Stimulated activated CD8-positive, alpha-beta memory T cell treated with anti-CD3 and anti-CD28 coated beads, Interleukin-15, amount 100 ng/mL, for 1 hour (primary cell): Measurements from ENCODE around the gene LBX2.

Source experiments
- DNase-seq: peaks from one replicate; pipeline ENCODE4 v3.0.0-alpha.2; 2020; ENCODE audit warnings: low read depth

LBX2 gene, protein sequence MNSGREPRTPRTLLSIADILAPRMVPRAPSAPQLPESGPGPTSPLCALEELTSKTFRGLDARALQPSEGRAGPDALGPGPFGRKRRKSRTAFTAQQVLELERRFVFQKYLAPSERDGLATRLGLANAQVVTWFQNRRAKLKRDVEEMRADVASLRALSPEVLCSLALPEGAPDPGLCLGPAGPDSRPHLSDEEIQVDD

DNA sequence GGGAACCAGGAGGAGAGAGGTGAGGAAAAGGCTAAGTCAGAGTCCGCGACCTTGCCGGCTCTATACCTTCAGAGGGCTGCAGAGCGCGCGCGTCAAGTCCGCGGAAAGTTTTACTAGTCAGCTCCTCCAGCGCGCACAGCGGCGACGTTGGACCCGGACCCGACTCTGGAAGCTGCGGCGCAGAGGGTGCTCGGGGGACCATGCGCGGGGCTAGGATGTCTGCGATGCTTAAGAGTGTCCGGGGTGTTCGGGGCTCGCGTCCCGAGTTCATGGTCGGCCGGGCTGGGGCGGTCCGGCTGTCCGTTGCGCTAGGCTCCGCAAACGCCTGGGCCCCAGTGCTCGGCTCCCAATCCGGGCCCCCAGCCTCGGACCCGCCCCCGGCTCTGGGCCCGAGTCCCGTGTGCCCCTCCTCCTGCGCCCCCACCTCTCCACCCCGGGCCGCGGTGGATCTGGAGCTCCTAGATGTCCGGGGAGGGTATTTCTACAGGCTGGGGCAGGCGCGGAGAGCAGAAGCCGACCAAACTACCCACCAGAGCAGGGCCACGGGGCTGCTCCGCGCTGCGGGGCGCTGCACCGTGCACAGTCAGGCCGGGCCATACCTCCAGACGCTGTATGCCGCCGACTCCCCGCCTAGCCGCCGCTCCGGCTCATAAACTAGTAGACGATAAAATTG is at the start of gene LBX2:
TSS of gene LBX2 (minus strand) at position 337 of the 673 bp plus-strand sequence. CDS start at position 271, 66 bp downstream.
- no peak for DNase-seq

DNA sequence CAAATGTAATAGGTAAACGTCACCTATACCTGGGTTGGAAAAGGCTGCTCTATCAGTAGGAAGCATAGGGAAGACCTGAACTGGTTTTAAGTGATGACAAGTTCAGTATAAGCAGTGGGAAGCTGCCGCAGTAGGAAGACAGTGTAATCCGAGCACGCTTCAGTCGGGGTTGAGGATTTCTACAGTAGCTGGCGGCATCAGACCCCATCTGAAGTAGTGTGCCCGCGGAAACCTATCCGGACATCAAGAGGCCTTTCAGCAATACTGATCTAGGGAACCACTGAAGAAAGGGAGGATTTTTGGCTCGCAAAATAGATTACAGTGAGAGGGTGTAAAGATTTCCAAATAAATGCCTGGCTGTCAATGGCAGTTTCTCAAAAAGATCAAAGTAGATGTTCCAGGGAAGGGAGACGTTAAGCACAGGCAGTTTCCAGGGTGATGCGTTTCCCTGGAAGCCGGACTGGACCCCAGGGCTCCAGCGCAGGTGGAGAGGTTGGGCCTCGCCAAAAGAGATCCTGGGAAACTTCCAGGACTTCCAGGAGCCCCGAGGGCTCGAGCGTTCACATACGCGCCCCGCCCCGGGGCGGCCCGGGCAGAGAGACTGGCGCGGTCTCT is 49.0 kb upstream of the LBX2 start:
- no peak for DNase-seq

DNA sequence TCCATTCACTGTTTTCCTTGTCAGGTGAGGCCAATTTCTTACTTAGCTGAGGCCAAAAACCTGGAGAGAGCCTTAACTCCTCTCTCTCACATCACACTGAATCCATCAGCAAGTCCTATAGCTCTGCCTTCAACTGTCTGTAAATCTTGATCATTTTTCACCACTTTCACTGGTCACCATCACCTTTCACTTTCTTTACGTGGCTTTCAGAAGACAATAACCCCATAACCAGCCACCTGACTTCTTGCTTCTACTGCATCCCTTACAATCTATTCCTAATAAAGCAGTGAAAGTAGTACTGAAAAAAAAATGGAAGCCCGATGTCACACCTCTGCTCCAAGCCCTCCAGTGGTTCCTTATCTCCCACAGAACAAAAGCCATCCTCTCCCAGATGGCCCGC is 46.6 kb upstream of the LBX2 start:
- DNase-seq, result no peak

DNA sequence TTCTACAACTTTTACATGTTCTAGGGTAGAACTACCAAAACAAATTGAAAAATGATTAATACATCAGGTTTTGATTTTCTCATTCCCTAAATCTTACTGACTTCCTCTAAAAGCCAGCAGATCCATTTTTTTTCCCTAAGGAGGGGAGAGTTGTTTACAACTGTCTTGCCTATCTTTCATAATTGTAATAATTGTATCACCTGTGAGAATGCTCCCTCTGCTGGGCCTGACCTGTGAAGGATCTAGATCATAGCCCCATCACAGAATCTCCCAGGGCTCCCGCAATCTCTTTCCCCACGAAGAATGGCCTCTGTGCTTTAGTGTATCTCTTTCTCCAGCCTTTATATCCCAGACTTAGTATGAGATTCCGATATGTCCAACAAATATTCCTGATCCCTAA is 45.2 kb upstream of the LBX2 start:
- no peak for DNase-seq

DNA sequence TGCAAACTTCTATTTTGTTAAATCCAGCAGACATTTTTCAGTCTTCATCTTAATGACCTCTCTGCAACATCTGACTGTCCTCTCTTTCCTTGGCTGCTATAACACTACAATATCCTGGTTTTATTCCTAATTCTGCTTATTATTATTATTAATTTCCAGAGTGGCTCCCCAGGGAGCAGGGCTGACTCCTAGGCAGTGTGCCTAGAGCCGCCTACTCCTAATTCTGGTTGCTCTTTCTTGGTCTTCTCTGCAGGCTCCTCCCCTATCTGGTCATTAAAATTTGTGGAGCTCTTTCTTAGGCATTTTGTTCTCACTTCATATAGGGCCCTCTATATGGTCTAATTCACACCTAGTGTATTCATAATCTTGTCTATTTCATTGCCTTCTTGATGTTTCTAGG is 43.6 kb upstream of the LBX2 start:
- DNase-seq, result no peak

DNA sequence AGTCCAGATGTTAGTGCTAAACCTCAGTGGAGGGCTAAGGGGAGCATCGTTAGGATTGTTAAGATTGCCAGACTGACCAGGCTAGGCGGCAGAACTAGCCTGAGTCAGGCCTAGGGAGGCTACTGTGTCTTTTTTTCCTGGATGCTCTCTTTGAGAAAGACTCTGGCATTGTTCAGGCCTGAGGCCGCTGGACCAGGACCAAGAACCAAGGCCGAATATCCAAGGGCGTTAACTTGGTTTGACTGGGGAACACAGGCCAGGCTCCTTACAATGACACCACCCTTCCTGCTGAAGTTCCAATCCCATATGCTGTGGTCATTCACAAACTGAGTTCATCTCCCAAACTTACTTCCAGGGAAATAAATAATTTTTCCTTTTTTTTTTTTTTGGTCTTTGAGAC is 40.9 kb upstream of the LBX2 start:
- DNase-seq, result no peak

DNA sequence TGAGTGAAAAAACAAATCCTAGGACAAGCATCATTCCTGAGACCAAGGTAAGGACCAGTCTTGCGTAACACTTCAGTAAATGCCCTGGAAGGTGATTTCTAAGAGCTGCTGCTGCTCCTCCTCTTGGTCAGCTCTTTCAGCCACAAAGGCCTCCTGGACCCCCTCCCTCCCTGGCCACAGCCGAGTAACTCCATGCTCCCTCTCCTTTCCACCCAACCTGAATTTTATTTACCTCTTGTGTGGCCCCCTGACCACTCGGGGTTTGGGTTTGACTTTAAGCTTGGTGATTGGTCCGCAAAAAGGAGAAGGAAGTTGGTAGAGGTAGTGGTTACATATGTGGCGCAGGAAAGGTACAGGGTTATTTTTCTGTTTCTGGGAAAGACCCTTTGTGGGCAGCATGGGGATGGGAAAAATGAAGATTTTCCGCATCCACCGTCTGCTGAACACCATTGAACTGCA is 39.5 kb upstream of the LBX2 start:
- DNase-seq, result no peak

DNA sequence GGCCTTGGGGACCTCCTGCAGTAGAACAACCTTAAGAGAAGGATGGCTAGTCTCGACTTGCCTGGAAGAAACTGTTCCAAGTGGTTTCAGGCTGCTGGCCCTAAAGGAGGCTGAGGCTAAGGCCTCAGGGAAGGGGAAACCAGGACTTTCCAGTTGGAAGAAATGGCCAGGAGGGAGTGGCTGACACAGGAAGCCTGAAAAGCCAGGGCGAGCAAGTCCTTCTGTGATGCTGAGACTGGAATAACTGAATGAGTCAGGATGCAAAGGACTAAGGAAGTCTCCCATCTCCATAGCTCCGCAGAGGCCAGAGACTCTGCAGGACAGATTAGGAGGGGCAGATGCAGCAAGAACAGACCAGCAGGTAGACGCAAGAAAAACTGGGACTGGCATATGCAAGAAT is 37.7 kb upstream of the LBX2 start:
- no peak for DNase-seq

DNA sequence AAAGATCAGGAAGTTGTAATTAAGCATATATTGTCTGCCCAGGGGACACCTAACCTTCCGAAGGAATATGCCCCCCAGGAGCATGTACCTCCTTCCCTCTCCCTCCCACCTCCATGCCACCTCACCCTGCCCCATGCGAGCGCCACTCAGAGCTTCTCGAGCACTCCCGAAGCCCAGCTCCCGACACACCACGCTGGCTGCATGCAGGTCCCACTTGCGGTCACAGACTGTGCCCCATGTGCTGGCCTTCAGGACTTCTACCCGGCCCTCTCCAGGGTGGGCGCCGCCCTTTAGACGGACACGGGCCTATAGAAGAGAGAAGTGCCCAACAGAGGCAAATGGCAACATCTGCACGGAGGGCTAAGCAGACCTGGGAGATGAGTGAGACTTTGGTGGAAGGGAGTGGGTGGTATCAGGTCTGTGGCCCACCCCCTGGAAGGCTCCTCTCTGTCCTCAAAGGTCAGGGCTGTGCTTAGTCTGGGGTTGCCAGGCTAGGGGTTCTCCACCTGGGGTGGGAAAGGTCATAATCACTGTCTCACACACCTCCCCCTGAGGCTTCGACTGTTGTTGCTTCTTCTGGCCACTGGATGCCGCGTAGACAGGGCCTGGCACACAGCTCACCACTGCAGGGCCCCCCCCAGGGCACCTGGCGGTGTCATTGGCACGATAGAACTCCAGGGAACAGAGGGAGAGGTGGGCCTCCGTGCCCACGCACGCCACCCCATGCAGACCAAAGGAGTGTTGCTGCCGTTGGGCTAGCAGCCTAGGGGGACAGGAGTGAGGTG is 37.0 kb upstream of the LBX2 start:
- DNase-seq, result no peak

DNA sequence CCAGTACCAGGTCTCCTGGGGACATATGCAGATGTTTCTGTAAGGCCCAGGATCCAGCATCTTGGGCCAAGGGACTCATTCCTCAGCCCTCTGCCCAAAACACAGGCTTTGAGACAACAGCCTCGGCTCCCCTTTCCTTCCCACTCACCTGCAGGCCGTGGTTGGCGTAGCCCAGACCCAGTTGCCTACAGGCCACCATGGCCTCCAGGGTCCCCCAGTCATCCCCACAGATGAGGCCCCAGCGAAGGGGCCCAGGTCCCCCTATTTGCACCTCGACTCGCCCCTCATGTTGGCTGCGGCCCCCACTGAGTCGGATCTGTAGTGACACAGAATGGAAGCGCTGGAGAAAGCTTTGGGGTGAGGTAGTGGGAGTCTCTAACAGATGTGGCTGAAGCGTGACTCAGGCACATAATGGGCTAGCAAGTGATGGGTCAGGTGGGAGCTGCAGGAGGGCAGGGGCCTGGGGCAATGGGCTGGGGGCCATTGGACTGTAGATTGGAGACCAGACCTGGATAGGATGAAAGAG is 36.1 kb upstream of the LBX2 start:
- DNase-seq, result no peak

DNA sequence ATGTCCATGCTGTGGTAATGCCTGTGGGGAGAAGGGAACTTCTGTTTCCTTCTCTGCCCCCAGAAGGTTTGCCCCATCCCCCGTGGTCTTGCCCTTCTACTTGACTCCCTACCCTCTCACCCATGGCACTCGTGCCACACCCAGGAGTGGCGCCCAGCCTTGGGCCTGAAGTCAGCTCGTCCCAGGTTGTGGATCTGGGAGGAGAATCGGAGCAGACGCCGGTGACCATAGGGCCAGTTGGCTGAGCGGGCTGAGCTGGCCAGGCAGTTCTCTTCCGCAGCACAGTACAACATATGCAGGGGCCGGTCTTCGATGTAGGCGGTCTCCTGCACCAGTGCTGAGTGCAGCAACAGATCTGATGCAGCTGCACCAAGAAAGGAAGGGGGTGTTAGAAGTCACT is 35.0 kb upstream of the LBX2 start:
- DNase-seq, result no peak

DNA sequence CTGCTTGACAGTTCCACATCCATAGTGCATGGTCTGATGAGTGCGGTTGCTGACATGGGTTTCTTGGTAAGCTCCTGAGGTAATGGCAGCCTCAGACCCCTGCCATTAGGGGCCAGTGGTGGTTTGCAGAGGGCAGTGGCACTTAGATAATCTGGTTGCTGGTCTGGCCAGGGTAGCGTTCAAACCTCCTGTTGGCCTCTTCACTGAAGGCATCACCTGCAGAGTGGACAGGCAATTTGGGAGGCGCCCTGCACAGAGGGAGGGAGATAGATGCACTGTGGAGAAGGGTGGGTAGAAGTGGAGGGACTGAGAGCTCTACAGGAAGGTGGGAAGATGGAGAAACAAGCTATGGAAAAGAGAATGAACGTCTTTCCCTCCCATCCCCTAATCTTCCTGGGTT is 34.1 kb upstream of the LBX2 start:
- DNase-seq, result no peak

DNA sequence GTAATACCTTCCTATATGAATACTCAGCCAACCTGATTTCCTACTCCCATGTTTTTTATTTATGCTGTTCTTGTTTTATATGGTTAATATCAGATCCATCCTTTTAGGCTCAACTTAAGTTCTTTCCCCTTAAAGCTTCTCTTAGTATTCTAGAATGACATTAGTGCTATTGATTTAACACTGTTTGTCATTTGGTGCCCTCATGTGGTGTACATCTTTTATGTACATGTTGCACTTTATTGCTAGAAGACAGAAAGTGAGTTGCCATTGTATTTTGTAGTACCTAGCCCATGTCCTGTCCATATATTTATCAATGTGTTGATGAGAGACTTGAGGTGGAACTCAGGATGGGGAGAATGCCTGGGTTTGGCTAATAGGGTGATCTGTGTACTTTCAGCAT is 32.8 kb upstream of the LBX2 start:
- no peak for DNase-seq

DNA sequence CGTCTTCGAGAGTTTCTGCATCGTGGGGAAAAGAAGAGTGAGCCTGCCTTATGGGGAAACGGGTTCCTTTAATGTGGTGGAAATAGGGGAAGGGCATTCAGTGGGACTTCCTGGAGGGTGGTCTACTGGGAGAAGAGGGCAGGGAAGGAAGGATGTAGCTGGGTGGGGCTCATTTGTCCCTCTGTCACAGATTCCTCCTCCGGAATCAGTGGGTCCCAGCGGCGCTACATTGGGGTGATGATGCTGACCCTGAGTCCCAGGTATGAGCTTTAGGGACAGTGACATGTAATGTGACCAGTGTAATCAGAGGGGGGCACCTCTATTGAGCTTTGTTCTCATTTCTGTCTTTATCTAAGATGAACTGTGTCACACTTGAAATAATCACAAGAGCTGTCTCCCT is 32.3 kb upstream of the LBX2 start:
- DNase-seq, result no peak

DNA sequence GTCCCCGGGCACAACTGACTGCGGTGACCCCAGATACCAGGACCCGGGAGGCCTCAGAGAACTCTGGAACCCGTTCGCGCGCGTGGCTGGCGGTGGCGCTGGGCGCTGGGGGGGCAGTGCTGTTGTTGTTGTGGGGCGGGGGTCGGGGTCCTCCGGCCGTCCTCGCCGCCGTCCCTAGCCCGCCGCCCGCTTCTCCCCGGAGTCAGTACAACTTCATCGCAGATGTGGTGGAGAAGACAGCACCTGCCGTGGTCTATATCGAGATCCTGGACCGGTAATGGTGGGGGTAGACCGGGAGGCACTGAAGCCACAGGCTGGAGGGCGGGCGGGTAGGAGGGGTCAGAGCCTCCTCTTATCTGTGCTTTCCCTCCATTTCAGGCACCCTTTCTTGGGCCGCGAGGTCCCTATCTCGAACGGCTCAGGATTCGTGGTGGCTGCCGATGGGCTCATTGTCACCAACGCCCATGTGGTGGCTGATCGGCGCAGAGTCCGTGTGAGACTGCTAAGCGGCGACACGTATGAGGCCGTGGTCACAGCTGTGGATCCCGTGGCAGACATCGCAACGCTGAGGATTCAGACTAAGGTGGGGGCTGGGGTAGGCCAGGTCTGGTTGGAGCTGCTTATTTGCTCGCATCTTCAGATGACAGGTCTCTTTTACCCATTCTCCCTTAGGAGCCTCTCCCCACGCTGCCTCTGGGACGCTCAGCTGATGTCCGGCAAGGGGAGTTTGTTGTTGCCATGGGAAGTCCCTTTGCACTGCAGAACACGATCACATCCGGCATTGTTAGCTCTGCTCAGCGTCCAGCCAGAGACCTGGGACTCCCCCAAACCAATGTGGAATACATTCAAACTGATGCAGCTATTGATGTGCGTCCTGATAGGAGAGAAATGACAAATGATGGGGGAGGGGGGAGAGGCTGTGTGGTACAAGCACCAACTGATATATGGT is 31.1 kb upstream of the LBX2 start:
- DNase-seq, result no peak

DNA sequence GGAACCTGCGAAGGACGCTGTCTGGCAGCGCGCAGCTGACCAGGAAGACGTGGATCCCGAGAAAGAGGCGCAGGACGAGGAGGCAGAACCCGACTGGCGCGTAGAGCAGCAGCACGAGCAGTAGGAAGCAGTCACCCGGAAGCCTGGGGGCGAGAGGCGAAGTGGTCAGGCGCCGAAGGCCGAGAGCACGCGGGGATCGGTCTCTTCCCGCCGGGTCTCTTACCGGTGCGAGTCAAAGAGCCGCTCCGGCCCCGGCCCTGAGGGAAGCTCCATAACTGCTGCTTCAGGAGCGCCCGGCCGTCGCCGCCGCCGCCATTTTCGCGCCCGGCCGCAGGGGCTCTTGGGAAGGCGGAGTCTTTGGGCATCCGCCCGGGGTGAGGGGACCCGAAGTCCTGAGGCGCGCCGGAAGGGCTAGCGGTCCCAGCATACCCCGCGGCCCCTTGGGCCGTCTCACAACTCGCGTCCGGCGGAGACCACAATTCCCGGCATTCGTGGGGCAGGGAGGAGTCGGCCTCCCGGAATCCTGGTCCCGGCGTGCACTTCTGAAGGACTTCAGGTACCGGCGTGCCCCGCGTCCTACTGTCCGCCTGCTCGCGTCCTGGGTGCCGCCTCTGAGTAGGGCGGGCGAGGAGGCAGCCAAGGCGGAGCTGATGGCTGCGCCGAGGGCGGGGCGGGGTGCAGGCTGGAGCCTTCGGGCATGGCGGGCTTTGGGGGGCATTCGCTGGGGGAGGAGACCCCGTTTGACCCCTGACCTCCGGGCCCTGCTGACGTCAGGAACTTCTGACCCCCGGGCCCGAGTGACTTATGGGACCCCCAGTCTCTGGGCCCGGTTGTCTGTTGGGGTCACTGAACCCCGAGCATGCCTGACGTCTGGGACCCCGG is 30.2 kb upstream of the LBX2 start, which contains the start of the genes AUP1 and HTRA2:
TSS of gene AUP1 (minus strand) at position 350 of the 882 bp plus-strand sequence. CDS start at position 273, 77 bp downstream.
TSS of gene HTRA2 (plus strand) at position 577 of the 882 bp plus-strand sequence. CDS start at position 651, 74 bp downstream.
- DNase-seq, result peak; percentile 65

DNA sequence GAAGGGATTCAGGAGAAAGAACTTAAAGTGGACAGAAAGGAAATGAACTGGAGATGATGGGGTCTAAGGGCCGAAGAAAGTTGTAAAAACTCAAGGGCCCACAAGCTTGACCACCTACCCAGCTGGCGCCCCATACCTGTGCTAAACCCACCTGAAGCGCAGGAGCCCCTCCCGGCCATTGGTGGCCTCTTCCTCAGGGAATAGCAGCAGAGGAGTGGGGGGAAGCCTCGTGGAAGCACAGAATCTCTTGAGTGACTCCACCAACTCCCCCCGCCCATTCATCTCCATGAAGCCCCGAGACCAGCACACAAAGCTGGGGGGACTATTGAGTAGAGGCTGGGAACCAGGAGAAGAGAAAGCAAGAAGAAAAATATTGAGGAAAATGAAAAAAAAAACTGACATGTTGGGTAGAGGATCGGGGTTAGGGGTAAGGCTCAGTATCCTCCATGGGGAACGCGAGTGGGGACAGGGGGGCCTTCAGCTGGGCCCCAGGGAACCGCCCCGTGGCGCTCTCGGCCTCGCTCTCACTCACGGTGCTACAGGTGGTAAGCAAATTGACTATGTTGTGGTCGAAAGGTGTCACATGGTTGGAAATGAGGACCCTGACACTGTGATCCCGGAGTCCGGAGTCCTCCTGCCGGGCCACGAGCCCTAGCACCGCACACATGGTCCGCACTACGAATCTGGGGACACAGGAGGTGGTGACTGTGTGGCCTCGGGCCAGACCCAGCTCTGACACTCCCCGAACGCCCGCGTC is 29.4 kb upstream of the LBX2 start:
- DNase-seq, result no peak

DNA sequence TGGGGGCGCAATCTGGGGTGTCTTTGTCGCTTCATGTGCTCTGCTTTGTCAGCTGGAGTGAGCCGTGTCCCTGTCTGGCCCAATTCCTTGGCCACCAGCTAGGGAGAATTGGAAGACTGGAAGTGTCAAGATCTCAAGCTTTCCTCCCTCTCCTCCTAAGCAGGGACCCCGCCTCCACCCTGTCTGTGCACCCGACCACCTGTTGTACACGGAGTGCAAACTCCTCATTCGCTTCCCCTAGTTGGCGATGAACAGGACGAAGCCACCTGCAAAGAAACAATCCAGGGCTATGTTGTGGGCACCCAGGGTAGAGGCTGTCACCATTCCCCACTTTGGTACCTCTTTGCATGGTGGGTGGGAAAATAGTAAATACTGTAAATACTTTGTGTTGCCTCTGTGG is 28.3 kb upstream of the LBX2 start:
- DNase-seq, result no peak

DNA sequence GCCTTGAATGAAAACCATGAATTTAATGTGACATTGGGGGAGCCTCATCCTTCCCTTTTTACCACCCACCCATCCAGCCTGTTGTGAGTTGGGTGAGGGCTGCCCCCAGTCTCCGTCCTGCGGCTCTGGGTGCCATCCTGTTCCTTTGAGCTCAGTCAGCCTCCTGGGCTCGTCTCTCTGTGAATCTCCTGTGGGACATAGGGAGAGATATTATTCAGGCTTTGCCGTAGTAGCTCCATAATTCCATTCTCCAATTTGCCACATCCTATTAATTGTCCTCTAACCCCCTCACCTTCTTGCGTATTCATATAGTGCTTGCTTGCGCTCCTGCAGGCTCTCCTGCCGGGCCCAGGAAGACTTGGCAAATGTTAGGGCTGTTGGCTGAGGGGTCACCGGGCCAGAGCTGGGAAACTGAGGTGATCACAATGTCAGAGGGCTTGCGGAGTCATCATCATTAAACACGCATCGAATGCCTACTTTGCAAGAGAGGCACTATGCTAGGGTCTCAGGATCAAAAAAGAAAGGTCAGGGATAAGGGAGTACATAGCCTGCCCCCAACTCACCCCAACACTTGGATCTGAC is 27.3 kb upstream of the LBX2 start:
- DNase-seq, result no peak
